Measurements from ENCODE around the gene SI.
"Not testable (repeated sequence)": the region's sequence is repeated elsewhere in the genome, so short reads cannot be mapped to it uniquely, and the experiment has no call there.

SI gene

GRCh38 chr3:165078293-165078692, at the start of gene SI:
Gene SI (minus strand): TSS chr3:165078496. CDS start chr3:165076012, 2,484 bp downstream.
- no peak for DNase-seq

- DNase-seq: no peak
Measured at GRCh38 chr3:165125836-165126235, 47.5 kb upstream of the SI start.

GRCh38 chr3:165111401-165111800, 33.1 kb upstream of the SI start:
- DNase-seq: no peak

- no peak for DNase-seq
Measured at GRCh38 chr3:165103616-165104015, 25.3 kb upstream of the SI start.

- DNase-seq: no peak
Measured at GRCh38 chr3:165082650-165083049, 4.4 kb upstream of the SI start.

GRCh38 chr3:165081183-165081582, 2.9 kb upstream of the SI start:
- no peak for DNase-seq

- no peak for DNase-seq
Measured at GRCh38 chr3:165075695-165076094, 2.6 kb downstream of the SI start.

- DNase-seq: no peak
Measured at GRCh38 chr3:165070682-165071081, 7.6 kb downstream of the SI start.

- DNase-seq: no peak
Measured at GRCh38 chr3:165056510-165056909, 21.8 kb downstream of the SI start.

GRCh38 chr3:165040186-165040585, 38.1 kb downstream of the SI start:
- no peak for DNase-seq

- no peak for DNase-seq
Measured at GRCh38 chr3:165011557-165011956, 66.7 kb downstream of the SI start.

GRCh38 chr3:164984947-164985346, 93.3 kb downstream of the SI start:
- DNase-seq: no peak

GRCh38 chr3:164962610-164963009, 115.7 kb downstream of the SI start:
- DNase-seq: no peak

GRCh38 chr3:164952966-164953365, 125.3 kb downstream of the SI start:
- DNase-seq: no peak

GRCh38 chr3:164951403-164951802, 126.9 kb downstream of the SI start:
- DNase-seq: not testable (repeated sequence)

GRCh38 chr3:164940745-164941144, 137.6 kb downstream of the SI start:
- DNase-seq: no peak

GRCh38 chr3:164929642-164930041, 148.7 kb downstream of the SI start:
- no peak for DNase-seq
